AG09309 (cell line): ENCODE results near the gene EXOSC6.
"Not testable (repeated sequence)": the region's sequence is repeated elsewhere in the genome, so short reads cannot be mapped to it uniquely, and the experiment has no call there.

ENCODE experiments used
- DNase-seq: peaks from one replicate; pipeline ENCODE4 v3.0.0-alpha.2; 2010; ENCODE audit warnings: low read depth
- H3K4me3 ChIP-seq: 2 replicates; pipeline ENCODE4 v1.5.1; 2011; ENCODE audit warnings: mild to moderate bottlenecking, low read depth, low read length, moderate library complexity; ENCODE audit not compliant: control insufficient read depth
- TF ChIP-seq, protein P1 (sequence below): IDR thresholded peaks from 2 replicates; pipeline ENCODE4 v1.5.1; 2011; ENCODE audit warnings: mild to moderate bottlenecking, low read depth, low read length, inconsistent platforms; ENCODE audit not compliant: insufficient read depth, control insufficient read depth; ENCODE audit errors: missing control alignments

EXOSC6 gene

DNA sequence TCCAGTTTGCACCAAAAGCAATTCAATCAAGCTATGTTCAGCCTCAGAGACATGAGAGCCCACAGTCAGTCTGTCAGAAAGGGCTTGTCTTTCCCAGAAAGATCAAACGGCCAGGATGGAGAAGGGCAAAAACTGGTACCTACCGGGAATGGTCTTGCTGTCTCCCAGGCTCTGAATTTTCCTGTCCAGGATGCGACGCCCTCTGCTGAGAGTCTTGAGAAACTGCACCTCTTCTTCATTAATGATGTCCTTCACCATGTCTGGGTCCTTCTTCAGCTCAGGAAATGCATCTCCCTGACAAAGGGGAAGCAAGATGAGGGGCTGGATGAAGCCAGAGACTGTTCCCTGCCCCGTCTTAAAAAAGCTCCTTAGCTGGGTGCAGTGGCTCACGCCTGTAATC is 15.8 kb upstream of the EXOSC6 start:
- DNase-seq: no peak
- TF ChIP-seq, protein P1, sequence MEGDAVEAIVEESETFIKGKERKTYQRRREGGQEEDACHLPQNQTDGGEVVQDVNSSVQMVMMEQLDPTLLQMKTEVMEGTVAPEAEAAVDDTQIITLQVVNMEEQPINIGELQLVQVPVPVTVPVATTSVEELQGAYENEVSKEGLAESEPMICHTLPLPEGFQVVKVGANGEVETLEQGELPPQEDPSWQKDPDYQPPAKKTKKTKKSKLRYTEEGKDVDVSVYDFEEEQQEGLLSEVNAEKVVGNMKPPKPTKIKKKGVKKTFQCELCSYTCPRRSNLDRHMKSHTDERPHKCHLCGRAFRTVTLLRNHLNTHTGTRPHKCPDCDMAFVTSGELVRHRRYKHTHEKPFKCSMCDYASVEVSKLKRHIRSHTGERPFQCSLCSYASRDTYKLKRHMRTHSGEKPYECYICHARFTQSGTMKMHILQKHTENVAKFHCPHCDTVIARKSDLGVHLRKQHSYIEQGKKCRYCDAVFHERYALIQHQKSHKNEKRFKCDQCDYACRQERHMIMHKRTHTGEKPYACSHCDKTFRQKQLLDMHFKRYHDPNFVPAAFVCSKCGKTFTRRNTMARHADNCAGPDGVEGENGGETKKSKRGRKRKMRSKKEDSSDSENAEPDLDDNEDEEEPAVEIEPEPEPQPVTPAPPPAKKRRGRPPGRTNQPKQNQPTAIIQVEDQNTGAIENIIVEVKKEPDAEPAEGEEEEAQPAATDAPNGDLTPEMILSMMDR: peak; percentile 67
- H3K4me3 ChIP-seq: no peak overlapping the region

DNA sequence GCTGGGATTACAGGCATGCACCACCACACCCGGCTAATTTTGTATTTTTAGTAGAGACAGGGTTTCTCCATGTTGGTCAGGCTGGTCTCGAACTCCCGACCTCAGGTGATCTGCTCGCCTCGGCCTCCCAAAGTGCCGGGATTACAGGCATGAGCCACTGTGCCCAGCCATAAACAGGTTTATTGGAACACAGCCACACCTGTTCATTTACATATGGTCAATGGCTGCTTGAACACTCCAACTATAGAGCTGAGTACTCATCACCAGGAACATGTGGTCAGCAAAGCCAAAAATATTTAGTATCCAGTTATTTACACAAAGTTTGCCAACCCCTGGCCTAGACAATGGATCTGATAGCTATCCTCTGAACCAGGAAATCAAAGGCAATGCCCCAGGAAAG is 8.2 kb upstream of the EXOSC6 start:
- not testable (repeated sequence) for DNase-seq

DNA sequence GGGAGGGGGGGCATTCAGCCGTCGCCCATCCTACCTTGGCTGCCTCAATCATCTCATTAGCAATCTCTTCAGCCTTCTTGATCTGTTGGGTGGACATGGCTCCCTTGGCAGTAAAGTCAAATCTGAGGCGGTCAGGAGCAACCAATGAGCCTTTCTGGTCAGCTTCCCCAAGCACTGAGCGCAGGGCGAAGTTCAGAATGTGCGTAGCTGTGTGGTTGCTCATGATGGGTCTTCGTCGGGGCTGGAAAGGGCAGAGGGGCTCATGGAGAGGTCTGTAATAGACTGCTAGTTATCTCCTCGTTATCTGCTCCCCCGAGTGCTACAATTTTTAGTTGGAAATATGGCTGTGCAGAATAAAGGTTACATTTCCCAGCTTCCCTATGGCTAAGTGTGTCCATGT is 7.2 kb upstream of the EXOSC6 start:
- TF ChIP-seq, protein P1: no peak
- DNase-seq: no peak
- no peak overlapping the region for H3K4me3 ChIP-seq

More for the DNA sequence above, 8.2 kb upstream of the EXOSC6 start:
- H3K4me3 ChIP-seq: not testable (repeated sequence)

DNA sequence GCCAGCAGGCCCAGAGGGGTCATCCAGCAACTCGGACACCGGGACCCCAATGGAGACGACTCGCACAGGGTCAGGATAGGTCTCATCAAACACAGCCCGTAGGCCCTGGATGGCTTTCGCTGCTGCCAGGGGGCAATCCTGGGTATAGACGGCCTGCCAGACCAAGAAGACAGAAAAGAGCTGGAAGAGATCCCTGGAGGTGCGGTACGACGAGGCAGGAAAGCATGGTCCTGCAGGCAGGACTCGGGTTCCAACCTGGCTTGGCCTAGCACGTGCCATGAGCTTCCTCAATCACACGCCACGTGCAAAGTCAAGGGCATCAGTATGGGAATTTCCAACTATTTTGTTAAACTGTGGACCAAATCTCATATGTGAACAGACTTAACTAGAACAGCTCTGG is 6.3 kb upstream of the EXOSC6 start:
- DNase-seq: no peak
- no peak overlapping the region for H3K4me3 ChIP-seq
- TF ChIP-seq, protein P1: no peak

DNA sequence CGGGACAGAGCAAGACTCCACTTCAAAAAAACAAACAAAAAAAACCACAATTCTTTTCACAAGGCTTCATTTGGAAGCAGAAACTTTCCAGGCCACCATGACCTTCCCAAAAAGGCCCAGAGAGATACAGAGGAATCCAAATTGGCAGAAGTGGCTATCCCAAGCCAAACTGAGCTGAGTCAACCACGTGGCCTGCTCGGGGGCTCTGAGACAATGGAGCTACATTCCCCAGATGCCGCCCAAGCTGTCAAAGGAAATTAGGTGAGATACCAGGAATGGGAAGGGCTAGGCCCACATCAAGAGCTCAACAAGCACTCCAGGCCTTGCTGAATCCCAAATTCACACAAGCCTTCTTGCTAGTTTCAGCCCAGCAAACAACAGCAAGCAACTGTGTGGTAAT is 5.7 kb upstream of the EXOSC6 start:
- no peak overlapping the region for H3K4me3 ChIP-seq
- no peak for DNase-seq
- TF ChIP-seq, protein P1: no peak

DNA sequence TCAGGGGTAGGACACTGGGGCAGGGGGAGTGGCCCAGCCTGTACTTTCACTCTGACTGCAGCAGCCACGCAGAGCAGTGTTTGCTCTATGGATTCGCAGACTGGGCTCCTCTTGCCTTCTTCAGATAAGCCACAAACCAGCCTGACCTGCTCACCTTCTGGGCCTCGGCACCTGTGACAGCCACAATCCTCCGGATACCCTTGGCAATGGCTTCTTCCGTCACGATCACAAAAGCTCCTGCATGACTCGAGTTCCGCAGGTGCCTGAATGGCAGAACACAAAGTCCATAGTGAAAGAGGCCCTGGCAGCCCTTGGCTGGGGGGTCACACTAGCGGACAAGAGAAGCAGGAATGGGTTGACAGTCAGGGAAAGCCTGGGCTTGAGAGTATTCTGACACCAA is 3.8 kb upstream of the EXOSC6 start:
- H3K4me3 ChIP-seq: no peak overlapping the region
- TF ChIP-seq, protein P1: no peak
- DNase-seq: no peak

DNA sequence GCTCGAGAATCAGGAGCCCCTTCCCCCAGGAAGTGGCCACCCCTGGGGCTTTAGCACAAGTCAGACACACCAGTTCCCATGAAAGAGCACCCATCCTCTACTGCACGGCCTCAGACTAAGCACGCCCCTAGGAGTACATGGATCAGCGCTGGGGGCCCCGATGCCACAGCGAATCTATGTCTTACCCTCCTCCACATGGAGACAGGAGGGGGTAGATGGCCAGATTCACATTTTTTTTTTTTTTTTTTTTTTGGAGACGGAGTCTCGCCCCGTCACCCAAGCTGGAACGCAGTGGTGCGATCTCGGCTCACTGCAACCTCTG is 3.2 kb upstream of the EXOSC6 start:
- TF ChIP-seq, protein P1: no peak
- H3K4me3 ChIP-seq: no peak overlapping the region
- no peak for DNase-seq
